SK-N-SH (cell line): ENCODE data around the gene CENPT. TPM values are rescaled to one million over a fixed set of nuclear protein-coding genes. Genes with fewer than 3 reads are reported as not detected.

Experiments used
- CTCF ChIA-PET: fragments of 300-600, 350-600 bp; formaldehyde crosslinking; extraction: SDS; loops from one replicate; lab custom pipeline; 2021; lab: Yijun Ruan, JAX
- POLR2A ChIA-PET: fragments of 350-600 bp; sonication (Branson Sonifier 250); formaldehyde crosslinking; extraction: SDS; loops from one replicate; lab custom pipeline; 2020; ENCODE audit warnings: antibody characterized with exemption, inconsistent platforms; lab: Yijun Ruan, JAX
- DNase-seq: peaks from one replicate; pipeline ENCODE4 v3.0.0; 2012
- H2AFZ ChIP-seq: fragments of 200-600 bp; sonication (generic); 2 replicates; pipeline ENCODE4 v1.8.1; 2016; ENCODE audit warnings: antibody characterized with exemption, mild to moderate bottlenecking, low read depth
- H3F3A ChIP-seq: fragments of 200-600 bp; sonication (generic); replicated peaks from 2 replicates; pipeline ENCODE3; 2016; ENCODE audit warnings: antibody characterized with exemption, mild to moderate bottlenecking; ENCODE audit not compliant: insufficient read depth
- H3K27ac ChIP-seq, 2 experiments: fragments of 200-500 bp in 1 of 2; fragments of 200-600 bp in 1 of 2; sonication (Bioruptor generic) in 1 of 2; sonication (generic), shearing (Covaris generic) in 1 of 2; 2 replicates each; pipeline versions ENCODE4 v1.5.1 to v1.6.1; 2014 to 2016; ENCODE audit warnings: low read depth in 2 of 2, inconsistent platforms in 1 of 2, low read length in 1 of 2, mild to moderate bottlenecking in 1 of 2, mixed read lengths in 1 of 2
- H3K27me3 ChIP-seq: fragments of 200-600 bp; sonication (generic), shearing (Covaris generic); 2 replicates; pipeline ENCODE4 v1.6.1; 2016; ENCODE audit warnings: mixed run types; ENCODE audit not compliant: insufficient read depth
- H3K36me3 ChIP-seq, 2 experiments: fragments of 200-500 bp in 1 of 2; fragments of 200-600 bp in 1 of 2; sonication (Bioruptor generic) in 1 of 2; sonication (generic) in 1 of 2; replicated peaks in 1 of 2; 2 replicates each; pipeline versions ENCODE3 to v1.5.1; 2014 to 2016; ENCODE audit warnings: low read length in 1 of 2, mild to moderate bottlenecking in 1 of 2; ENCODE audit not compliant: insufficient read depth in 2 of 2, control insufficient read depth in 1 of 2
- H3K4me1 ChIP-seq, 2 experiments: fragments of 200-500 bp in 1 of 2; fragments of 200-600 bp in 1 of 2; sonication (Bioruptor generic) in 1 of 2; sonication (generic), shearing (Covaris generic) in 1 of 2; 2 replicates each; pipeline versions ENCODE4 v1.5.1 to v1.6.1; 2014 to 2016; ENCODE audit warnings: low read depth in 1 of 2, low read length in 1 of 2, mixed run types in 1 of 2; ENCODE audit not compliant: insufficient read depth in 2 of 2, control insufficient read depth in 1 of 2
- H3K4me2 ChIP-seq: fragments of 200-600 bp; sonication (generic), shearing (Covaris generic); 2 replicates; pipeline ENCODE4 v1.6.1; 2017; ENCODE audit warnings: mixed run types
- H3K4me3 ChIP-seq, 2 experiments: fragments of 200-500 bp in 1 of 2; fragments of 200-600 bp in 1 of 2; sonication (Bioruptor generic) in 1 of 2; sonication (generic), shearing (Covaris generic) in 1 of 2; 2 replicates each; pipeline versions ENCODE4 v1.5.1 to v1.8.1; 2014 to 2016; ENCODE audit warnings: low read depth in 2 of 2, inconsistent platforms in 1 of 2, low read length in 1 of 2, mild to moderate bottlenecking in 1 of 2, mixed read lengths in 1 of 2, moderate library complexity in 1 of 2
- H3K79me2 ChIP-seq: fragments of 200-600 bp; sonication (generic); 2 replicates; pipeline ENCODE4 v1.8.1; 2017; ENCODE audit warnings: mild to moderate bottlenecking; ENCODE audit not compliant: insufficient read depth
- H3K9ac ChIP-seq: fragments of 200-600 bp; sonication (generic); 2 replicates; pipeline ENCODE4 v1.6.1; 2017; ENCODE audit warnings: mixed run types
- H3K9me2 ChIP-seq: fragments of 200-600 bp; sonication (generic); 2 replicates; pipeline ENCODE4 v1.6.1; 2017; ENCODE audit warnings: mixed run types
- H3K9me3 ChIP-seq: fragments of 200-600 bp; sonication (generic); 2 replicates; pipeline ENCODE4 v1.6.1; 2017; ENCODE audit warnings: mixed run types, mild to moderate bottlenecking, moderate library complexity
- H4K20me1 ChIP-seq: fragments of 200-600 bp; sonication (generic); 2 replicates; pipeline ENCODE4 v1.6.1; 2017; ENCODE audit warnings: mild to moderate bottlenecking, mixed run types; ENCODE audit not compliant: insufficient read depth
- CHD2 ChIP-seq: fragments of 150-350 bp; IDR thresholded peaks from 2 replicates; pipeline ENCODE4 v1.6.1; 2018; ENCODE audit warnings: low read length; ENCODE audit not compliant: partially characterized antibody
- FOSL2 ChIP-seq: IDR thresholded peaks from 2 replicates; pipeline ENCODE4 v1.4.0; 2012; ENCODE audit warnings: low read depth, mild to moderate bottlenecking, moderate library complexity, borderline replicate concordance
- FOXJ3 ChIP-seq: sonication (generic); formaldehyde crosslinking; IDR thresholded peaks from 2 replicates; pipeline ENCODE4 v1.5.1; 2020; ENCODE audit warnings: mild to moderate bottlenecking, missing genetic modification reagents
- FOXM1 ChIP-seq: IDR thresholded peaks from 2 replicates; pipeline ENCODE4 v1.4.0; 2012; ENCODE audit warnings: low read depth, mild to moderate bottlenecking
- IRF3 ChIP-seq: fragments of 150-350 bp; IDR thresholded peaks from 2 replicates; pipeline ENCODE4 v1.6.1; 2016; ENCODE audit warnings: mild to moderate bottlenecking, low read depth, low read length
- JUND ChIP-seq: IDR thresholded peaks from 2 replicates; pipeline ENCODE4 v1.4.0; 2012
- MEF2A ChIP-seq: IDR thresholded peaks from 2 replicates; pipeline ENCODE4 v1.4.0; 2012; ENCODE audit warnings: low read depth, borderline replicate concordance
- MXI1 ChIP-seq: IDR thresholded peaks from 2 replicates; pipeline ENCODE4 v1.6.1; 2012; ENCODE audit warnings: mild to moderate bottlenecking, low read depth, low read length, improper control_type of control experiment
- NFIC ChIP-seq: IDR thresholded peaks from 2 replicates; pipeline ENCODE4 v1.4.0; 2012; ENCODE audit warnings: borderline replicate concordance
- RAD21 ChIP-seq: IDR thresholded peaks from 2 replicates; pipeline ENCODE4 v1.6.1; 2012; ENCODE audit warnings: mild to moderate bottlenecking, low read length
- RXRA ChIP-seq: IDR thresholded peaks from 2 replicates; pipeline ENCODE4 v1.4.0; 2012; ENCODE audit warnings: low read depth, mild to moderate bottlenecking, borderline replicate concordance
- SIN3A ChIP-seq: IDR thresholded peaks from 2 replicates; pipeline ENCODE4 v1.6.1; 2012; ENCODE audit warnings: low read depth, mild to moderate bottlenecking, low read length, moderate library complexity, borderline replicate concordance
- TCF12 ChIP-seq: IDR thresholded peaks from 2 replicates; pipeline ENCODE4 v1.4.0; 2012
- TEAD4 ChIP-seq: IDR thresholded peaks from 2 replicates; pipeline ENCODE4 v1.4.0; 2012; ENCODE audit warnings: mild to moderate bottlenecking, borderline replicate concordance; ENCODE audit not compliant: insufficient read depth
- USF2 ChIP-seq: fragments of 150-350 bp; IDR thresholded peaks from 2 replicates; pipeline ENCODE4 v1.6.1; 2017; ENCODE audit warnings: antibody characterized with exemption, low read length, low read depth, borderline replicate concordance
- WGBS: methylation state at CpG from one replicate; pipeline ENCODE4 v1.1.6; 2017; ENCODE audit warnings: low lambda C conversion rate; 5-methylcytosine and 5-hydroxymethylcytosine counted together
- polyA plus RNA-seq, 3 experiments: library from polyadenylated mRNA; depleted of rRNA; stranded (reverse); fragments of >200 nt; gene quantifications; 2 replicates each; pipeline ENCODE4 v1.2.3, GENCODE V29; 2012
- TF ChIP-seq, protein P1 (sequence below): IDR thresholded peaks from 2 replicates; pipeline ENCODE4 v1.6.1; 2012; ENCODE audit warnings: mild to moderate bottlenecking, low read depth, low read length, moderate library complexity

The CENPT gene
- polyA plus RNA-seq, 1 of the 3 experiments (the other 2 are of a cell fraction), result 48.6 TPM

GRCh38 chr16:67853670-67854069, 6.2 kb upstream of the CENPT start (continued):
- TF ChIP-seq IRF3 (no peak), MEF2A (no peak)

- Histone ChIP-seq H3K9me2 (no peaks in the 10 kb centered on the region), H2AFZ (no peak overlapping the region), H3K27me3 (no peaks in the 10 kb centered on the region), H3K9me3 (no peaks in the 10 kb centered on the region), H3K4me1 (peaks cover 34 to 37% of the 10 kb centered on the region in 2 experiments), H3K9ac (peak overlapping the region; percentile 100), H3K27ac (peak overlapping the region; percentile 88 to 98; a peak in 3 of 4 replicates), H3K79me2 (peaks cover 92% of the 10 kb centered on the region), H4K20me1 (peaks cover 49% of the 10 kb centered on the region), H3K4me2 (peak overlapping the region; percentile 98), H3F3A (peaks cover 29% of the 10 kb centered on the region), H3K36me3 (peaks cover 2 to 5% of the 10 kb centered on the region in 2 experiments), H3K4me3 (peak overlapping the region; percentile 71 to 85)
- DNase-seq, result no peak
- ChIA-PET CTCF (interaction anchor here (1.1 to 6.3 kb wide), 5 partner anchors 11 to 80 kb away, joined by 3 to 66 read pairs (median 4); no protein-coding TSS in a partner anchor), POLR2A (interaction anchor here (1.0 kb wide), 1 partner anchor 16 kb away, joined by 3 read pairs; no protein-coding TSS in a partner anchor)
- 79% methylated on average over 11 of the region's 11 CpGs for WGBS
- no peak for TF ChIP-seq RAD21
- TF ChIP-seq TEAD4, result no peak
- TF ChIP-seq MEF2A, result no peak
- no peak for TF ChIP-seq RXRA
- no peak for TF ChIP-seq CHD2
These were observed 625 bp upstream of the CENPT start for GRCh38 chr16:67848118-67848517.

DNA sequence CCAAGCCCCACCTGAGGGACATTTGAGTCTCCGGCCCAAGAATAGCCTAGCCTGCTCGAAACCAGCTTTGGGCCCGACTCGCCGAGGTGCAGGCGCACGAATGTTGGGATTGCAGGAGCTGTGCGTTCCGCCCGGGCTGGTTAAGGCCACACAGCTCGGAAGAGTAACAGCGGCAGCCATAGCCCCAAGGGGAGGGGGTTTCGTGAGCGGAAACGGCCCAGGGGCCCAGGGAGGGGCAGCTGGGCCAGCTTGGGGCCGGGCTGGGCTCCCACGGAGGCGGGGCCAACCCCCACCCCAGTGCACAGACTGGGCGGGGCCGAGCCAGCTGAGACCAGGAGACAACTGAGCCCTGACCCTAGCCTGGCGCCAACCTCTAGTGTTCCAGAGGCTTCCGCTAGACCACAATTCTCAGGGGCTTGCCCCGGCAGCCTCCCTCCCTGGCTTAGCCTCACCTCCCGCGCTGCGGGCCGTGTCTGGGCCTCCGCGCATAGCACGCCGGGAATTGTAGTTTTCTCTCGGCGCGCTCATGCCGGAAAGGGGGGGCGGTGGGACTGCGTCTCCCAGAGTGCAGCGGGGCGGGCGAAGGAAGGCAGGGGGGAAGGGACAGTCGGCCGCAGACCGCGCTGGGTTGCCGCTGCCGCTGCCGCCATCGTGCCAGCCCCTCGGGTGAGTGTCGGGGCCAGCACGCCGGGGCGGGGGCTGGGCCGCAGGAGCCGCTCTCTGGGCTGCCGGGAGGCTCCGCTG, 1.0 kb downstream of the CENPT start, which contains the start of gene NUTF2:
Gene NUTF2, plus strand, starts transcription at position 614 of the 744 bp plus-strand sequence. CDS start 18,198 bp downstream, outside the sequence.
- peaks cover 28% of the 10 kb centered on the region for H3F3A ChIP-seq
- ChIA-PET POLR2A (interaction anchor here (0.5 to 1.3 kb wide), 6 partner anchors 13 to 529 kb away, joined by 3 to 11 read pairs (median 3); partner anchors contain the start of genes C16orf86, ENKD1 and TSNAXIP1), CTCF (interaction anchor here (1.0 to 6.3 kb wide), 11 partner anchors 13 to 179 kb away, joined by 3 to 66 read pairs (median 4); partner anchors contain the start of gene PSKH1)
- H3K9me3 ChIP-seq, result no peaks in the 10 kb centered on the region
- H3K4me1 ChIP-seq, result peaks cover 34 to 40% of the 10 kb centered on the region in 2 experiments
- peaks cover 34% of the 10 kb centered on the region for H4K20me1 ChIP-seq
- H3K36me3 ChIP-seq, result peaks cover 2 to 5% of the 10 kb centered on the region in 2 experiments
- H3K4me3 ChIP-seq, result peak within 1 kb of the TSS; percentile 71 to 85
- H3K4me2 ChIP-seq, result peak within 1 kb of the TSS; percentile 98
- peaks cover 82% of the 10 kb centered on the region for H3K79me2 ChIP-seq
- H2AFZ ChIP-seq, result peak within 1 kb of the TSS; percentile 80
- peak within 1 kb of the TSS; percentile 100 for H3K9ac ChIP-seq
- WGBS, result 9% methylated on average over 22 of the region's 57 CpGs
- no peaks in the 10 kb centered on the region for H3K9me2 ChIP-seq
- H3K27me3 ChIP-seq, result no peaks in the 10 kb centered on the region
- peak within 1 kb of the TSS; percentile 88 to 98 for H3K27ac ChIP-seq
- peak; percentile 96 for DNase-seq
- no peak for TF ChIP-seq USF2
- no peak for TF ChIP-seq RAD21
- no peak for TF ChIP-seq TEAD4
- TF ChIP-seq FOXJ3 (CRISPR knock-in tag), result no peak
- no peak for TF ChIP-seq FOSL2
- TF ChIP-seq, protein P1, sequence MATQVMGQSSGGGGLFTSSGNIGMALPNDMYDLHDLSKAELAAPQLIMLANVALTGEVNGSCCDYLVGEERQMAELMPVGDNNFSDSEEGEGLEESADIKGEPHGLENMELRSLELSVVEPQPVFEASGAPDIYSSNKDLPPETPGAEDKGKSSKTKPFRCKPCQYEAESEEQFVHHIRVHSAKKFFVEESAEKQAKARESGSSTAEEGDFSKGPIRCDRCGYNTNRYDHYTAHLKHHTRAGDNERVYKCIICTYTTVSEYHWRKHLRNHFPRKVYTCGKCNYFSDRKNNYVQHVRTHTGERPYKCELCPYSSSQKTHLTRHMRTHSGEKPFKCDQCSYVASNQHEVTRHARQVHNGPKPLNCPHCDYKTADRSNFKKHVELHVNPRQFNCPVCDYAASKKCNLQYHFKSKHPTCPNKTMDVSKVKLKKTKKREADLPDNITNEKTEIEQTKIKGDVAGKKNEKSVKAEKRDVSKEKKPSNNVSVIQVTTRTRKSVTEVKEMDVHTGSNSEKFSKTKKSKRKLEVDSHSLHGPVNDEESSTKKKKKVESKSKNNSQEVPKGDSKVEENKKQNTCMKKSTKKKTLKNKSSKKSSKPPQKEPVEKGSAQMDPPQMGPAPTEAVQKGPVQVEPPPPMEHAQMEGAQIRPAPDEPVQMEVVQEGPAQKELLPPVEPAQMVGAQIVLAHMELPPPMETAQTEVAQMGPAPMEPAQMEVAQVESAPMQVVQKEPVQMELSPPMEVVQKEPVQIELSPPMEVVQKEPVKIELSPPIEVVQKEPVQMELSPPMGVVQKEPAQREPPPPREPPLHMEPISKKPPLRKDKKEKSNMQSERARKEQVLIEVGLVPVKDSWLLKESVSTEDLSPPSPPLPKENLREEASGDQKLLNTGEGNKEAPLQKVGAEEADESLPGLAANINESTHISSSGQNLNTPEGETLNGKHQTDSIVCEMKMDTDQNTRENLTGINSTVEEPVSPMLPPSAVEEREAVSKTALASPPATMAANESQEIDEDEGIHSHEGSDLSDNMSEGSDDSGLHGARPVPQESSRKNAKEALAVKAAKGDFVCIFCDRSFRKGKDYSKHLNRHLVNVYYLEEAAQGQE, result no peak
- peak; percentile 47; the same call in 1 of the 2 replicates for TF ChIP-seq TCF12
- no peak for TF ChIP-seq FOXM1
- 0 out of 2 replicates have a peak, but pooled peaks have one; percentile 9 for TF ChIP-seq IRF3
- no peak for TF ChIP-seq NFIC
- TF ChIP-seq JUND, result no peak
- TF ChIP-seq SIN3A, result 0 out of 2 replicates have a peak, but pooled peaks have one; percentile 13
- TF ChIP-seq MXI1, result peak; percentile 77
